ENCODE results near the gene SLC22A23. TPM values are rescaled to one million over a fixed set of nuclear protein-coding genes. Genes with fewer than 3 reads are reported as not detected.

SLC22A23 gene
- 3.2 to 7.5 TPM (median 4.3 TPM) in 3 replicates for polyA plus RNA-seq
- polyA plus RNA-seq (2011; ENCODE audit: low read depth) = 6.9 TPM
- 6.1 and 9.0 TPM in 2 replicates for polyA plus RNA-seq (2011; cell fraction: cytosol; rRNA removed)
- 21.3 and 28.8 TPM in 2 replicates for polyA plus RNA-seq (2011; cell fraction: nucleus; rRNA removed)
- 7.4 and 15.4 TPM in 2 replicates for polyA plus RNA-seq (2012; ENCODE audit: low replicate concordance)
- polyA minus RNA-seq = 20.6 to 28.2 TPM (median 22.4 TPM) in 3 replicates
- polyA minus RNA-seq (2011; cell fraction: cytosol; rRNA and poly(A)+ RNA removed) = 18.4 TPM
- 28.7 and 47.2 TPM in 2 replicates for polyA minus RNA-seq (2011; cell fraction: nucleus; rRNA and poly(A)+ RNA removed)

- Histone ChIP-seq H3K4me3 (ENCODE audit: control insufficient read depth in 2 of 3, extremely low read depth in 1 of 3, insufficient read depth in 2 of 3, low read depth in 1 of 3, low read length in 3 of 3) (peak within 1 kb of the TSS; percentile 69 to 76 (median 73)), H4K20me1 (ENCODE audit: control insufficient read depth, extremely low read depth, insufficient read depth, low read length) (no peaks in the 10 kb centered on the region), H3K9me3 (ENCODE audit: control insufficient read depth, low read depth, low read length) (no peaks in the 10 kb centered on the region), H3K27me3 (ENCODE audit: control insufficient read depth, extremely low read depth, insufficient read depth, low read length) (no peaks in the 10 kb centered on the region), H3K79me2 (ENCODE audit: control insufficient read depth, insufficient read depth, low read length) (peaks cover 3% of the 10 kb centered on the region), H2AFZ (ENCODE audit: control insufficient read depth, low read length) (peak within 1 kb of the TSS; percentile 81), H3K27ac (ENCODE audit: control insufficient read depth, insufficient read depth, low read length) (no peak within 1 kb of the TSS), H3K9me1 (ENCODE audit: control insufficient read depth, extremely low read depth, insufficient read depth, low read length) (no peaks in the 10 kb centered on the region), H3K4me1 (ENCODE audit: control insufficient read depth, extremely low read depth, insufficient read depth, low read length) (peaks cover 27% of the 10 kb centered on the region), H3K36me3 (ENCODE audit: control insufficient read depth in 2 of 2, extremely low read depth in 1 of 2, insufficient read depth in 2 of 2, low read length in 2 of 2) (no peaks in the 10 kb centered on the region), H3K4me2 (ENCODE audit: control insufficient read depth, extremely low read depth, insufficient read depth, low read depth, low read length) (peak within 1 kb of the TSS; percentile 91), H3K9ac (ENCODE audit: control insufficient read depth, extremely low read depth, insufficient read depth, low read length) (peak within 1 kb of the TSS; percentile 77)
- no peak for DNase-seq (ENCODE audit: low read depth, low spot score)
- dilution Hi-C loops (cut with MboI; ENCODE audit: extremely low pct_ligation_motif_present, low sequenced_read_pairs) = no loop called here
- FAIRE-seq = no peak
- TF ChIP-seq CTCF (optimal IDR thresholded peaks at IDR 0.05 in 1 of 3, IDR thresholded peaks at IDR 0.05 in 1 of 3, conservative IDR thresholded peaks at IDR 0.05 in 1 of 3; ENCODE audit: extremely low read depth in 1 of 3, insufficient read depth in 2 of 3, low read length in 3 of 3) (peak in 2 of 3 experiments; percentile 61 to 80), EZH2 (IDR thresholded peaks at IDR 0.05; ENCODE audit: low read length) (no peak)
Observed at GRCh38 chr6:3456898-3457709, at the start of gene SLC22A23. Gene SLC22A23, minus strand, starts transcription at chr6:3457050. Its CDS starts 491 bp downstream, at chr6:3456559.

- Histone ChIP-seq H3K27ac (ENCODE audit: control insufficient read depth, insufficient read depth, low read length) (no peak overlapping the region), H4K20me1 (ENCODE audit: control insufficient read depth, extremely low read depth, insufficient read depth, low read length) (no peaks in the 10 kb centered on the region), H3K27me3 (ENCODE audit: control insufficient read depth, extremely low read depth, insufficient read depth, low read length) (no peaks in the 10 kb centered on the region), H3K9me1 (ENCODE audit: control insufficient read depth, extremely low read depth, insufficient read depth, low read length) (no peaks in the 10 kb centered on the region), H3K4me3 (ENCODE audit: control insufficient read depth in 2 of 3, extremely low read depth in 1 of 3, insufficient read depth in 2 of 3, low read depth in 1 of 3, low read length in 3 of 3) (no peak overlapping the region), H3K4me1 (ENCODE audit: control insufficient read depth, extremely low read depth, insufficient read depth, low read length) (peaks cover 7% of the 10 kb centered on the region), H3K4me2 (ENCODE audit: control insufficient read depth, extremely low read depth, insufficient read depth, low read depth, low read length) (no peak overlapping the region), H2AFZ (ENCODE audit: control insufficient read depth, low read length) (no peak overlapping the region), H3K79me2 (ENCODE audit: control insufficient read depth, insufficient read depth, low read length) (no peaks in the 10 kb centered on the region), H3K9ac (ENCODE audit: control insufficient read depth, extremely low read depth, insufficient read depth, low read length) (no peak overlapping the region), H3K36me3 (ENCODE audit: control insufficient read depth in 2 of 2, extremely low read depth in 1 of 2, insufficient read depth in 2 of 2, low read length in 2 of 2) (no peaks in the 10 kb centered on the region), H3K9me3 (ENCODE audit: control insufficient read depth, low read depth, low read length) (no peaks in the 10 kb centered on the region)
- DNase-seq (ENCODE audit: low read depth, low spot score) (no peak), FAIRE-seq (no peak)
- dilution Hi-C loops (cut with MboI; ENCODE audit: extremely low pct_ligation_motif_present, low sequenced_read_pairs) = no loop called here
- TF ChIP-seq CTCF (optimal IDR thresholded peaks at IDR 0.05 in 1 of 3, IDR thresholded peaks at IDR 0.05 in 1 of 3, conservative IDR thresholded peaks at IDR 0.05 in 1 of 3; ENCODE audit: extremely low read depth in 1 of 3, insufficient read depth in 2 of 3, low read length in 3 of 3) (no peak), EZH2 (IDR thresholded peaks at IDR 0.05; ENCODE audit: low read length) (no peak)
Observed at GRCh38 chr6:3506200-3506599, 49.4 kb upstream of the SLC22A23 start.

Data from keratinocyte (primary cell).